HG02678 (cell line): ENCODE results near the gene RP2.

ENCODE experiments used
- ATAC-seq: cut with Tn5 transposase; IDR thresholded peaks from one replicate; pipeline ENCODE4 v1.9.1; 2021; ENCODE audit warnings: mild to moderate bottlenecking, moderate library complexity; ENCODE audit not compliant: unreplicated experiment

RP2 gene

DNA sequence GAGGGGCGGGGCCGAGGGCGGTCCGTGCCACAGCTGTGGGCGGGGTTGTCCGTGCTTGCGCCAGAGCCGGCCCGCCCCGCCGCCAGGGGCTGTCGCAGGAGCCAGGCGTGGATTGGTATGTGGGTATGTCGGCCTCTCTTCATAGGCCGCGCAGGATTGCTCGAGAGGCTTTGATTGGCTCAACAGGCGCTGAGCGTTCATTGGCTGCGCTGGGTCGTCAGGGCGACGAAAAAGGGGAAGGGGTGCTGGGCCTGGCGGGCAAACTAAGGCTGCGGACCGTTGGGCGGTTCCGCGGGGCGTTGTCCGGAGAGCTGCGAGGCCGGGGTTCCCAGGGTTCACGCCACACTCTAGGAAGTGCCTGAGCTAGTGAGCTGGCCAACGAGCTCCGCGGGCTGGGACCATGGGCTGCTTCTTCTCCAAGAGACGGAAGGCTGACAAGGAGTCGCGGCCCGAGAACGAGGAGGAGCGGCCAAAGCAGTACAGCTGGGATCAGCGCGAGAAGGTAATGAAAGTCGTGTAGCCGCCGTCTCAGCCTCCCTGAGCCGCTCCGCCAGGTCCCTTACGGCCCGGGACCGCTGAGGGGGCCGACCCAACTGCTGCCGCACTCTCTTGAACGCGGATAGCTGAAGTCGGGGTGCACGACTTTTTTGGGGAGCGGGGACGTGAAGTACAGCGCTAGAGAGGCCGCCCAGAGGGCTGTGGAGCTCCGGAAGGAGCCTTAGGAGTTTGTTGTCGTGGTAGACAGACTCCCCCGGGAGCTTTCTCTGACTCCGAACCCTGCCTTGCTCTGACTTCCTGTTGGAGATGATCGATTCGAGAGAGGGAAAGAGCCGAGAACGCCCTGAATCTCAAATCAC lies at the start of gene RP2:
TSS of gene RP2 (plus strand) at position 343 of the 857 bp plus-strand sequence. CDS start at position 401, 58 bp downstream.
- ATAC-seq: peak; percentile 94

DNA sequence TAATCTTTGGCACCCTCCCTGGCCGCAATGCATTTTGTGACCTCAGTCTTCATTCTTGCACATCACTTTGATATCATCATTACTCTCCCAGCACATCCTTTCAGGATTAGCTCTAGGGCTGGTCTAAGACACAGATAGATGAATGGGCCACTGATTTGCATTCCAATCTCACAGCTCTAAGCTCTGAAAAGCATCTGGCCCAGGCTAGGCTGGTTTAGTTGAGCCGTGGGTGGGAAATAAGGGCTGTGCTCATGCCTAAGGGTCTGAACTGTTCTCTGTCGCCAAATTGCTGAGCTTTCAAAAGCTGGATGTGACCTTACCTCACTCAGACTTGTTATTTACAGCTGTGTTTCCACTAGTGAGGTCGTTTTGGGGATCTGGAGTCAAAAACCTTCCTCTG lies 47.9 kb upstream of the RP2 start:
- no peak for ATAC-seq

DNA sequence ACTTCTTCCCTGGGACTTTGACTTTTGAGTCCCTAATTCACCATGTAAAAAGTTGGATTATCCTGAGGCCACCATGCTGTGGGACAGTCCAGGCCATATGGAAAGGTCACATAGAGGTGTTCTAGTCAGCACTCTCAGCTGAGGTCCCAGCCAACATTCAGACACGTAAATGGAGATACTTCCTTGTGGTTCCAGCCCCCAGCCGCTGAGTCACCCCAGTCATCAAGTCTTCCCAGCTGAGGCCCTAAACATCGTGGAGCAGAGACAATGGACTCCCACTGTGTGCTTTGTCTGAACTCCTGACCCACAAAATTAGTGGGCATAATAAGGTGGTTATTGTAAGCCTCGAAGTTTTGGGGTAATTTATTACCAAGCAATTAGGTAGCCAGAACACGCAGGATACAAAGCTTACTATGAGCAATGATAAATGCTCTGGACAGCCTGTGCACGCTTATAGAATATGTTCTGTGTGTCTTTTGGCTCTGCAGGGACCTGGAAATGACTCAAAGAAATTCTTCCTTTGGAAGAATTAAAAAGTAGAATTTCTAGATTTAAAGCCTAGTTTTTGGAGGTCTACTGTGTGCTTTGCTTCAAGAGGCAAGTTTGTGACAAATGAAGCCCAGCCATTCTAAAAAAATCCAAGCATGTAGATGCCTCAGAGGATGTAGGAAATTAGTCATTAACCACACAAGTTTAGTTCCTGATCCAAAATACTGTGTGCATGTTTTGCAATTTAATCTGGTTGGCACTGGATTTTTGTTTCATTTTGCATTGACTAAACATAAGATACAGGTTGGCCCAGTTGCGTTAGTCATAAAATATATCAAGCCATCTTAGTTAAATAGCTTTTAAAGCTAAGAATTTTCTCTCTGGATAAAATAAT lies 44.7 kb upstream of the RP2 start:
- ATAC-seq: no peak

DNA sequence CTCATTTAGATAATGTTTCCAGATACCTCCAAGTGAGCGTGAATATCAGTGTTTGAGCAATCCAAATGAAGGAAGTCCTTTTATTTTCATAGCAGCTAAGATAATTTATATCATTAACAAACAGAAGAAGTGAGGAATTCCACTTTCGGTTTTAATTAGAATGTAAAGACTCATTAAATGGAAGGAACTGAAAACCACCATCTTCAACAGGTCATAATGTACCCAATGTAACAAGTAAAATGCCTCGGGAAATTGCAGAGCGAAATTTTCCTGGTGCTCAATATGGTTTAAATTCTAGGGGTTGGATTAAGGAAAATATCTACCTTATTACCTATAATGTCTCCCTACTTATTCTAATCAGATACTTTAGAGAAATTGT lies 44.0 kb upstream of the RP2 start:
- no peak for ATAC-seq

DNA sequence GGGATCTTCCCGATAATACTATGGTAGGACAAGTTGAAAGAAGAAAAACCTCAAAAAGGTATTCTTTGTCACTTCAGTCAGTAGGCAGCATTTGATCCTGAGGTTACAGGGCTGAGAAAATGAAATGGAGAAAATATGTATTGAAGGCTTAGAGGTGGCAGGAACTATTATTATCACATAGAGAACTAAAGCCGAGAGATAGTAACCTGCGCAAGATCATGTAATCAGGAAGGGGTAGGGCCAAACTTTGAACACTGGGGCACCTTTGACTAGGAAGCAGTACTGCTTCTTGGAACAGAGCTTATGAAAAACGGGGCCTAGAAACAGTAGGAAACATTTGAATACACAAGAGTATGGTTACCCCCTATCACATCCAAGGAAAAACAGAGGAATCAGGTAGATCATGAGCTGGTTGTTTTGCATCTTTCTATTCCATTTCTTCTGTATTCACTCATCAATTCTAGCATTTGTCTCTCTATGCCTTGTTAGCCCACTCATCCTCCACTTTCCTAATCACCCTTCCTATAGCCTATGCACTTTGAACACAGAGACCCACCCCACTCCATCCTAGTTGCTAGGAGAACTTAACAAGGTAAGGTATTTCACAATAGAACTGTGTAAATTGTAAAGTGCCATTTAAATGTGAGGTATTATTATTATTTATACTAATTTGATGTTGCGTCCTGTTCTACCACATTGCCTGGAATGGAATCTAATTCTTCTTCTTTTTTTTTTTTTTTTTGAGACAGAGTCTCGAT lies 43.3 kb upstream of the RP2 start:
- no peak for ATAC-seq

DNA sequence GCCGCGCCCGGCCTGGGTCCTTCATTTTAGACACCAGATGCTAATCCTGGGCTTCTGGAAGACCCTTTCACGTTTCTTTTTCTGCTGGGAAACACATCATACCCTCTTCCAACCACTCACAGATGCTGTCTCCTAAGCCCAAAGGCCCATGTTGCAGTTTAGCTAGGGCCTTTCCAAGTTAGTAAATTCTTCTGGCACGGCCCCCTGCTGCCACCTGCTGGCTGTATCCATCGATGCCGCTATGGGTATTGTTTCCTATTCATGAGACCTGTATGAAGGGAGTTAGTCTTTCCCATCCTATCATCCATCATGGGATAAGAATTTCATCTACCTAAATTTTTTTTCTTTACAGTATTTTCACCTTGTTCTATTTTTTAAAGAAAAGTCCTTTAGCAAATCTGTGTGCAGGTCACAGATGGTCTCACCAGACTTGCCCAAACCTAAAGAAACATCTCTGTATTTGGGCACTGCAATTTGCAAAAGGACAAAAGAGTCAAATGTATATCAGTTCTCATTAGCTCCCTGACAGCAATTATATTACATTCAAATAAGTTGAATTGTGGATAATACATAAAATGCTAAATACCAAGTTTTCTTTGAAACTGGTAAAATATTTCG lies 40.2 kb upstream of the RP2 start:
- ATAC-seq: no peak

DNA sequence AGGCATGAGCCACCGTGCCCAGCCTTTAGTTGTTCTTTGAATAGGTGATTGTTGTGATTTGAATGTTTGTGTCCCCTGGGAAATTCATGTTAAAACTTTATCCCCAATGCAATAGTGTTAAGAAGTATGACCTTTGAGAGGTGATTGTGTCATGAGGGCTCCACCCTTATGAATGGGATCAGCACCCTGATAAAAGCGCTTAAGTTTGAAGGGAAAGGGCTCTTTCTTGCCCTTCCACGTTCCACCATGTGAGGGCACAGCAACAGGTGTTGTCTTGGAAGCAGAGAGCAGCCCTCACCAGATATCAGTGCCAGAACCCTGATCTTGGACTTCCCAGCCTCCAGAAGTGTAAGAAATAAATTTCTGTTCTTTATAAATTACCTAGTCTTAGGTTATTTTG lies 33.7 kb upstream of the RP2 start:
- no peak for ATAC-seq

DNA sequence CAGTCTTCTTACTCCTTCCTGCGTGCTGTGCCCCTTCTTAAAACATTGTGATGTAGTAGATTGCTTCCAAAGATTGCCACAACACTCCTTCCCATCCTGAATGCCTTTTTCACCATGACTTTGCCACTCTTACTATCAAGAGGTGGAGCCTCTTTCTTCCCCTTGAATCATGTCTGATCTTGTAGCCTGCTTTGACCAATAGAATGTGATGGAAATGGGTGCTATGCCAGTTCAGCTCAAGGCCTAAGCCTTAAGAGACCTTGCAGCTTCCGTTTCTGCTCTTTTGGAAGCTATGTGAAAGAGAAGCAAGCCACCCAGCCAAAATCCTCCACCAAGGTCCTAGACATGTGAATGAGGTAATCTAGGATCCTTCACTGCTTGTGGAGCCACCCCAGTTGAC lies 31.6 kb upstream of the RP2 start:
- no peak for ATAC-seq

DNA sequence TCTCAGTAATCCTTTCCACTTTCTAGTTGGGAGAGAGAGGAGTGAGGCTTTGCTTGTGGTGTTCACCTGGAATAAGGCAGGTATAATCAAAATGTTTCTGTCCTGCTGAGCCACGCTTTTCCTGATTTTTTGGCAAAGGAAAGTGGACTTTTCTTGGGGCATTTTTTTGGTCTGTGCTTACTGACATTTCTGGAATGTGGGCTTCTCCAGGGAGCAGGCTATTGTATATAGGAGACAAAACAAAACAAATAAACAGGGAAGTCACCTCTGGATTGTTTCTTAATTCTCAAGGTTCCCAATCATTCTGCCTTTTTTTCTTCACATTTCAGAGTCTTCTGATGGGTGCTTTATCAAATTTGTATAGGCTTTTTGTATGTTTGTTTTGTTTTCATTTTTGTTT lies 25.7 kb upstream of the RP2 start:
- ATAC-seq: no peak

DNA sequence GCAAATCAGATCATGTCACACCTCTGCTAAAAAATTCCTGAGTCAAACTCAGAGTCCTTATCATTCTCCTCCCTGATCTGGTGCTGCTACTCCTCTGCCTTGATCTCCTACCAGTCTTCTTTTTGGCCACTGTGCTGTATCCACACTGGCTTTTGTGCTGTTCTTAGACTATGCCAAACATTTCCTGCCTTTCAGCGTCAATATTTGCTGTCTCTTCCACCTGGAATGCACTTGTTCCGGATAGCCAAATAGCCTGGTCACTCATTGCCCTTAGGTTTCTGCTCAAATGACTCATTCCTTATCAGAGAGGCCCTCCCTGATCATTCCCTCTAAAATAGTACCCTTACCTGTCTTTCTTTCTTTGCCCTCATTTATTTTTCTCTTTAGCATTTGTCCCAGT lies 24.4 kb upstream of the RP2 start:
- ATAC-seq: no peak

DNA sequence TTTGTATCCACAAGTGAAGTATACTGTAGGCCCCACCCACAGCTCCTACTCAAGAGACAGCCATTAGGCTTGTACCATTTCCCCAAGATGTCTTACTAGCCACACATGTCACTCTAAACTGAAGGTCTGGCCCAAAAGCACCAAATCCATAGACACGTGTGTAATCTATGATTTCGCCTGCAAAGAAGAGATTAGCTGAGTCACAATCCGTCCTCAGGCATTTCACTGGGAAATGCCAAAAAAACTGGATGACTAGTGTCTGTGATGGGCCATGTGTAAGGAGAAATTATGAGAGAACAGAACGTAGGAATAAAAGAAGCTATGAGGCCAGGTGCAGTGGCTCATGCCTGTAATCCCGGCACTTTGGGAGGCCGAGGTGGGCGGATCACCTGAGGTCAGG lies 21.9 kb upstream of the RP2 start:
- ATAC-seq: no peak

DNA sequence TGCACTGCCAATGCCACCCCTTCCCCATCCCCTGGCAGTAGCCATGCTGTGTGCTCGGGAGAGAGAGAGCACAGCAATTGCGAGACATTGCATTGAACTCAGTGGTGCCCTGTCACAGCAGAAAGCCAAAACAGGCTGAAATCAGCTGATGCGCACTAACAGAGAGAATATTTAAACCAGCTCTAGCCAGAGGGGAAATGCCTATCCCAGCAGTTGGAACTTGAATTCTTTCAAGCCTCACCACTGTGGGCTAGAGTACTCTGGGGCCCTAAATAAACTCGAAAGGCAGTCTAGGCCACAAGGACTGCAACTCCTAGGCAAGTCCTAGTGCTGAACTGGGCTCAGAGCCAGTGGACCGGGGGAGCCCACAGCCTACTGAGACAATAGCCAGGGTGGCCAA lies 17.7 kb upstream of the RP2 start:
- ATAC-seq: no peak

DNA sequence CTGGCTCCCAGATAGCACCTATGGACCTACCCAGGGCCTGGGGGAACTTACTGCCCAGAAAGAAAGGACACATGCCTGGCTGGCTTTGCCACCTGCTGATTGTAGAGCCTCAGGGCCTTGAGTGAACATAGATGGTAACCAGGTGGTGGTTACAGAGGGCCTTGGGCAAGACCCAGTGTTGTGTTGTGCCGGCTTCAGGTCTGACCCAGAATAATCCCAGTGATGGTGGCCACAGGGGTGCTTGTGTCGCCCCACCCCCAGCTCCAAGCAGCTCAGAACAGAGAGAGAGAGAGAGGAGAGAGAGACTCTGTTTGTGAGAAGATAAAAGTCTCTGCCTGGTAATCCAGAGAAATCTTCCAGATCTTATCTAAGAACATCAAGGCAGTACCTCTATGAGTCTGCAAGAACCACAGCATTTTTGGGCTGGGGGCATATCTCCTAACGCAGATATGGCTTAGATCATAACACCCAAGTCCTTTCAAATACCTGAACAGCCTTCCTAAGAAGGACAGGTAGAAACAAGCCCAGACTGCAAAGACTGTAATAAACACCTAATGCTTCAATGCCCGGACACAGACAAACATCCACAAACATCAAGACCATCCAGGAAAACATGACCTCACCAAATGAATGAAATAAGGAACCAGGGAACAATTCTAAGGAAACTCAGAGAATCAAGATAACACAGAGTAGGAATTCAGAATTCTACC lies 16.3 kb upstream of the RP2 start:
- ATAC-seq: no peak

DNA sequence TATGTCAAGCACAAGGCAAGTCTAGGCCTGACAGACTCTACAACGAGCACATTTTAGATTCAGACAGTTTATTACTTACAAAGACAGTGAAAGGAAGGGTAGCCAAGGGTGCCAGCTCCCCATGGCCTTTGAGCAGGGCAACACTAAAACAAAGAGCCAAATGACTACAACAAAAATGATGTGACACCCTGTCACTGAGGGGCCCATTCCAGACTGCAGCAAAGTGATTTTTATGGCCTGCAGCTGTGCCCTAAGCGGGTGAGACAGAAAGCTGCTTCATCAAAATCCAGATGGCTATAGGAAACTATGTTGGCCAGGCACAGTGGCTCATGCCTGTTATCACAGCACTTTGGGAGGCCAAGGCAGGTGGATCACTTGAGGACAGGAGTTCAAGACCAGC lies 13.4 kb upstream of the RP2 start:
- ATAC-seq: no peak

DNA sequence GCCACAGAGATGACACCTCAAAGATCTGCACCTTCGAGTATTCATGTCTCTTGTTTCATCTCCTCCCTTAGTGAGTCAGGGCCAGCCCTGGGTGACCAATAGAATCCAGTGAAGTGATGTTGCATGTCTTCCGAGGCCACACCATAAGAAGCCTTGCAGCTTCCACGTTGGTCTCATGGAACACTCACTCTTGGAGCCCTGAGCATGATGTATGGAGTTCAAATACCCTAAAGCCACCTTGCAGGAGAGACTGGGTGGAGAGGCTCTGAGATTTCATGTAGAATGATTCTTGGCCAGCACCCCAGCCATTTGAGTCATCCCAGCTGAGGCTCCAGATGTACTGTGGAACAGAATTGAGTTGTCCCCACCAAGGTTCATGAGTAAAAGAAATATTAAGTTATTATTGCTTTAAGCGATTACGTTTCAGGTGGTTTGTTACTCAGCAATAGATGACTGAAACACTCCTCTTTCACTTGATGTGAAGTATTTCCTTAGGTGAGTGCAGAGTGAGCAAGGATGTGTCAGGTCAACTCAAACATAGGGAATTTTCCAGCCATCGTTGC lies 5.0 kb upstream of the RP2 start:
- ATAC-seq: no peak

DNA sequence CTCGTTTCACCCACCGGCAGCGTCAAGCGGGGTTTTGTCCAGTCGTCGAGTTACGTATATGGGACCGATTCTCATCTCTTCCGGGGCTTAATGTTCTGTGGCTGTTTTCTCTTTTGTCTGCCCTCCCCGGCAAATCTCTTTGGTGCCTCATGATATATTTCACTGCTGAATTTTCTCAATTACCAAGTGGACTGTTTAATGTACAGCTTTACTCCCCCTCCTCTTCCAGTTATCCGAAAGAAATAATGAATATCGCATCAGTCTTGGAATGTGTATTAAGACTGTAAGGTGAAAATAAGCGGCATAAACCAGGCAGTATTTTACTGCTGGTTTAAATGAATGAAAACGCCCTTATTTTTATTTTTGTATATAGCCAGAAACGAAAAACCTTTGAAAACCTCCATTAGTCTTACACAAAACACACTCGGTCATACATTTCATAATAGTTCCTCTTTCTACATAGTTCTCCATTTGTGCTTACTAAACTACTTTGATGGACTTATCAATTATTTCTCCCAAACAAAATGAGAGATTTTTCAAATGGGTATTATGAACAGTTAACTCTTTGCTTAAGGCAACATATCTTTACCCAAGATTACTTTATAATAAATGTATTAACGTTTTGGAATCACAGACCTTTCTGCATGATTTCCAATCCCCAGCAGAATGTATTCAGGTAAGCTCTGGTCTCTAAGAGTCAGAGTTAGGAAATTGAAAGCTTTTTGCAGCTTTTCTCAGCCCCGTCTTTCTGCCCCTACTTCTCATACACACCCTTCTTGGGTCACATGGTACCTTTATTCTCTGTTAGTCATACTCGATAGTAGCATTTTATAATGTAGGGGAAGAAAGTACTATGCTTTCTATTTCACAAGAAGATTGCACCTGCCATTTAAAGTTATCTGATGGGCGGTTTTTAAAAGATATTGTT lies 979 bp downstream of the RP2 start:
- ATAC-seq: no peak

DNA sequence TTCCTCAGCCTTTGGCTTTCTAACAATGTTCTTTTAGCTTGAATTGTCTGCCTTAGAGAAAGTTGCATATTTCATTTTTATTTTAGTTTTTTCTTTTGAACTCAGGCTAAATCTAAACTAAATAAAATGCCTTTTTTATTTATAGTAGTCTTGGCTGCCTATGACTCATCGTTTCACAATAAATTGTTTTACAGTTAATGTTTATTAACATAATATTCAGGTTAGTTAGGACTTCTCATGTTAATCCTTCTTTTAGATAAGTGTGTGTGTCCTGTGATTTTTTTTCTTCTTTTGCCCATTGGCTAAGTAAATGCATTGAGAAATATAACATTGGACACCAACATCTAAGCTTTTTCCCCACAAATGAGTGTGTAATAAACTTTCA lies 1.6 kb downstream of the RP2 start:
- no peak for ATAC-seq

DNA sequence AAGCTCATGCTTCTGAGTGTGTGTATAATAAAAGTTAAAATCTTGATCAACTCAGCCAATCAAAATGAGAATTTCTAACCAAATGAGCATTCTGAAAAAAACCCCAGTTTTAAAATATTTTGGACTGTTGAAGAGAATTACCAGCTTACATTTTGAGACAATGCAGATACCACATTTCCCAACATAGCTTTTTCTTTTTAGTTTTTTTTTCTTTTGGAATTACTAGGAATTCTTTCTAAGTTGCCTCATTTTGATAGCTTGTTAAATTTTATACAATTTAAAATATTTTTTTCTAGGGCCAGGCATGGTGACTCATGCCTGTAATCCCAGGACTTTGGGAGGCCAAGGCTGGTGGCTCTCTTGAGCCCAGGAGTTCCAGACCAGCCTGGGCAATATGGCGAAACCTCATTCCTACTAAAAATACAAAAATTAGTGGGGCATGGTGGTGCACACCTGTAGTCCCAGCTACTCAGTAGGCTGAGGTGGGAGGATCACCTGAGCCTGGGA lies 2.2 kb downstream of the RP2 start:
- ATAC-seq: no peak

DNA sequence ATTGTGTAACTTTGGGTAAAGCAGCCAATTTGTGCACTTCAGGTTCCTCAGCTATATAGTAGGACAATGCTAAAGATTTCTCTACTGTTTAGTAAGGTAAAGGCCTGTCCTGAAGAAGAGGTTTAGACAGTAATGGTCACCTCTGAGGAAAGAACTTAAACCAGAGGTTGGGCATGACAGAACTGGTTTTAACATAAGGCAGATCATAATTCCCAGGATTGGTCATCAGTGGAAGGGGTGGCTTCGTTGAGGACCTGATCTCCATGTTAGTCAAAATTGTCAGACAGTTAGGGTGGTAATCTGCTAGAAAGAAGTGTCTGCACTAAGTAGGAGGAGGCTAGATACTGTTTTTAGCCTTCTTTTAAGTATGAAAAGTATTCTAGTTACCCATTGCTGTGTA lies 4.1 kb downstream of the RP2 start:
- ATAC-seq: no peak
